GM13977 (cell line): ENCODE data around the gene SLC12A8.
"Not testable (repeated sequence)": the region's sequence is repeated elsewhere in the genome, so short reads cannot be mapped to it uniquely, and the experiment has no call there.

Experiments
- DNase-seq: peaks from one replicate; pipeline ENCODE4 v3.0.0; 2012; ENCODE audit warnings: low spot score
- in situ Hi-C: fragments of 300-500 bp; cut with MboI; formaldehyde crosslinking; loops from one replicate; pipeline ENCODE4 v1.12.0; 2022; ENCODE audit warnings: low sequenced_read_pairs, low pct_unique_long_range_greater_than_20kb, mixed read lengths, inconsistent platforms; ENCODE audit not compliant: unreplicated experiment
- TF ChIP-seq, protein P1 (sequence below): IDR thresholded peaks from 2 replicates; pipeline ENCODE4 v1.5.1; 2012; ENCODE audit warnings: mild to moderate bottlenecking, control low read depth; ENCODE audit not compliant: insufficient read depth; ENCODE audit errors: extremely low read depth, missing control alignments

Gene SLC12A8

DNA sequence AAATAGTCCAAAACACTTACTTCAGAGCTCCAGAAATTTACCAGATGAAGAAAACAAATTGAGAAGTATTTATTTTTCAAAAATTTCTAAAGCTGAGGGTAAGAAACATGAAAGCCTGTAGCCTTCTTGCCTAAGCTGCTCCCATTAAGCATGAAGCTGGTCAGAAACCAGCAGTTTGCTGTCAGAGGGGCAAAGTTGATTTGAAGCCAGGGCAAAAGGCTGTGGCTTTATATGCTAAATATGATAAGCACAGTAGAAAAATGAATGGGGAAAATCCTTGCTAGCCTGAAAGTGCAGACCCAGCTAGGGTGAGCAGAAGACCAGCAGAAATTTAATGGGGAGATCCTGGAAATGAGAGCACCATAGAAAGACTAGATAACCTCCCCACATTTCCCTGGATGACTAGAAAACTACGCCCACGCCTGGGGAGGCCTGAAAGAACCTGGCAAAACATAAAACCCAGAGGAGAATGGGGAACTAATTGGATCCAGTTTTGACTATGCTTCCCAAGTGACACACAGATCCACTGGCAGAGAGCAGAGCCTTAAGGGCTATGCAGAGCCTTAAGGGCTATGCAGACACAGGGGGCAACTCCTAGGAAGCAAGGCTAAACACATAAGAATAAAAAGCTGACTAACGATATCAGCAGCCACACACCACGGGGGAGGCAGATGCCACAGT lies 113.8 kb downstream of the SLC12A8 start:
- no peak for DNase-seq
- TF ChIP-seq, protein P1, sequence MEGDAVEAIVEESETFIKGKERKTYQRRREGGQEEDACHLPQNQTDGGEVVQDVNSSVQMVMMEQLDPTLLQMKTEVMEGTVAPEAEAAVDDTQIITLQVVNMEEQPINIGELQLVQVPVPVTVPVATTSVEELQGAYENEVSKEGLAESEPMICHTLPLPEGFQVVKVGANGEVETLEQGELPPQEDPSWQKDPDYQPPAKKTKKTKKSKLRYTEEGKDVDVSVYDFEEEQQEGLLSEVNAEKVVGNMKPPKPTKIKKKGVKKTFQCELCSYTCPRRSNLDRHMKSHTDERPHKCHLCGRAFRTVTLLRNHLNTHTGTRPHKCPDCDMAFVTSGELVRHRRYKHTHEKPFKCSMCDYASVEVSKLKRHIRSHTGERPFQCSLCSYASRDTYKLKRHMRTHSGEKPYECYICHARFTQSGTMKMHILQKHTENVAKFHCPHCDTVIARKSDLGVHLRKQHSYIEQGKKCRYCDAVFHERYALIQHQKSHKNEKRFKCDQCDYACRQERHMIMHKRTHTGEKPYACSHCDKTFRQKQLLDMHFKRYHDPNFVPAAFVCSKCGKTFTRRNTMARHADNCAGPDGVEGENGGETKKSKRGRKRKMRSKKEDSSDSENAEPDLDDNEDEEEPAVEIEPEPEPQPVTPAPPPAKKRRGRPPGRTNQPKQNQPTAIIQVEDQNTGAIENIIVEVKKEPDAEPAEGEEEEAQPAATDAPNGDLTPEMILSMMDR = no peak
- in situ Hi-C loops = no loop called here

DNA sequence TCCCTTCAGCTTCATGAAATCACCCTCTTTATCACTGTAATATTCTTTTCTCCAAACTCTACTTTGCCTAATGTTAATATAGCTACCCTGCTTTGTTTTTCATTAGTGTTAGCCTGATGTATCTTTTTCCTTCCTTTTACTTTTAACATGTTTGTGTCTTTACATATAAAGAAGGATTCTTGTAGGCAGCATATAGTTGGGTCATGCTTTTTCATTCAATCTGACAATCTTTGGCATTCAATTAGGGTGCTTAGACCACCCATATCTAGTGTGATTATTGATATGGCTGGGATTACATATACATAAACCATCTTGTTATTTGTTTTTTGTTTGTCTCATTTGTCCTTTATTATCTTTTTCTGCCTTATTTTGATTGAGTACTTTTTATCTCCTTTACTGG lies 121.9 kb downstream of the SLC12A8 start:
- TF ChIP-seq, protein P1 = no peak
- DNase-seq = no peak
- in situ Hi-C loops = no loop called here

- TF ChIP-seq, protein P1 = no peak
- no peak for DNase-seq
- in situ Hi-C loops = no loop called here
Measured at GRCh38 chr3:125087768-125088391, 124.7 kb downstream of the SLC12A8 start.

DNA sequence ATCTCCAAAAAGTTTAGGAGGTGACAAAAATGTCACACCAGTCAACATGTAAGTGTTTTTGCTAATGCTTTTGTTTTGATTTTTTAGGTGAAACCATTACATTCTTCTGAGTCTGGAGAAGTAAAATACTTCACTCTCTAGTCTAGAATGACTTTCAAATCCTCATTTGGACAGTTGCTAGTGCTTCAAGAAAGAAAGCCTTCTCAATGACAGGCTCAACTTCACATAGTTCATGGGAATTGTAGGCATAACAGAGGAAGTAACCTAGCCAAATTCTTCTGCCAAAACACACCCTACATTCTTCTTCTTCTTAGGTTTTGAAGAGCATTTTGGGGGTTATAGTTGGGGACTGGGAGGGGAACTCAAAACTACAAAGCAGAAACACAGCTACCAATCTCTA lies 127.4 kb downstream of the SLC12A8 start:
- in situ Hi-C loops = no loop called here
- TF ChIP-seq, protein P1 = no peak

GRCh38 chr3:125083776-125084175 lies 128.8 kb downstream of the SLC12A8 start:
- in situ Hi-C loops = no loop called here
- no peak for DNase-seq
- TF ChIP-seq, protein P1 = no peak

More for the DNA sequence above, 127.4 kb downstream of the SLC12A8 start:
- no peak for DNase-seq

DNA sequence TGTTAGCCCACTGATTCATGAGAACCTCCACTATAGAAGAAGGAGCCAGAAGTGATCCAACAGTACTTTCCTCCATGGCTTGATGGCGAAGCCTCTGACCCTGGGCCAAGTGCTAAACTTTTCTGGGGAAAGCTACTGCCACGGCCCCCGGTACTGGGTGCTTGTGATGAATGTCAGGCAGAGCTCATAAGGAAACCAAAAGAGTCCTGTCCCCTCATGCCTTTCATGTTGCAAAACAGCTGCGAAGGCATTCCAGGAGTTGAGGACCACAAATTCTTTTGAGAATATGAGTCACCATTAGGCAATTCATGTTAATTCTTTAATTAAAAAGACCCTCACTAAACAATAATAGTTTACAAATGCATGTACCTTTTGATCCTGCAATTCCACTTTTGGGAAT lies 130.2 kb downstream of the SLC12A8 start:
- in situ Hi-C loops, DNase-seq: not testable (repeated sequence)

DNA sequence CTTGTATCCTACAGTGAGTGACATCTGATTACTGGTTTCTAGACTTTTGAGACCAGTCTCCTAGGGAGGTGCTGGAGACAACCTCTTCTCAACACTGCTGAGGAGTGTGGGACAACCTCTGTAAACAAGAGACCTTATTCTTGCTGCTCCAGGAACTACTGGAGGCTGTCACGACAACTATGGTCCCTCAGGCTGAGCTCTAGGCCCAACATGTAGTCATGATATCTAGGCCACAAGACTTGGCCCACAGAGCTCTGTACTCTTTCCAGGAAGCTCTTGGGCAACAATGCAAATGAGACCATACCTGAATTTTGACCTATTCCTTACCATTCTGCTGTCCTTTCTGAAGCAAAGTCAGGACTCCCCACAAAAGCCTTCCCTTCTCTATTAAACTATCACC lies 132.5 kb downstream of the SLC12A8 start:
- DNase-seq = no peak
- in situ Hi-C loops = no loop called here

More for the DNA sequence above, 132.5 kb downstream of the SLC12A8 start:
- TF ChIP-seq, protein P1 = no peak
